ENCODE results near the gene USF3.

The USF3 gene

DNA sequence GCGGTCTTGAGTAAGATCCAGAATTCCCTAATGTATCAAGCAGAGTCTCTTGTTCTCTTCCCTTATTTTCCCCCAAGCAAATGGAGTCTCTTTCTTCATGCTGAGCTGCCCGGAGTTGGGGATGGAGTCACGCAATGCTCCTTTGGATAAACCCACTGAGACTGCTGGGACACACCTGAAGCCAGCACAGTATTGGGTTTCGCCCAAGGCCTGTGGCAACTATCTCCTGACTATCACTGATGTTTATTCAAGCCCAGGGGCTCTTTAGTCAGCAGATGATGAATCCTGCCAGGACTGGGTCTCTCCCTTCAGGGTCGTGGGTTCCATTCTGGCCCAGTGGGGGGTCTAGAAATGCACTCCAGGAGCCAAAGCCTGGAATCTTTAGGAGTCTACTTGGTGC is 11.3 kb downstream of the USF3 start:
- DNase-seq (ENCODE audit: insufficient read length, low spot score) (no peak), FAIRE-seq (no peak)
- TF ChIP-seq, protein P1, sequence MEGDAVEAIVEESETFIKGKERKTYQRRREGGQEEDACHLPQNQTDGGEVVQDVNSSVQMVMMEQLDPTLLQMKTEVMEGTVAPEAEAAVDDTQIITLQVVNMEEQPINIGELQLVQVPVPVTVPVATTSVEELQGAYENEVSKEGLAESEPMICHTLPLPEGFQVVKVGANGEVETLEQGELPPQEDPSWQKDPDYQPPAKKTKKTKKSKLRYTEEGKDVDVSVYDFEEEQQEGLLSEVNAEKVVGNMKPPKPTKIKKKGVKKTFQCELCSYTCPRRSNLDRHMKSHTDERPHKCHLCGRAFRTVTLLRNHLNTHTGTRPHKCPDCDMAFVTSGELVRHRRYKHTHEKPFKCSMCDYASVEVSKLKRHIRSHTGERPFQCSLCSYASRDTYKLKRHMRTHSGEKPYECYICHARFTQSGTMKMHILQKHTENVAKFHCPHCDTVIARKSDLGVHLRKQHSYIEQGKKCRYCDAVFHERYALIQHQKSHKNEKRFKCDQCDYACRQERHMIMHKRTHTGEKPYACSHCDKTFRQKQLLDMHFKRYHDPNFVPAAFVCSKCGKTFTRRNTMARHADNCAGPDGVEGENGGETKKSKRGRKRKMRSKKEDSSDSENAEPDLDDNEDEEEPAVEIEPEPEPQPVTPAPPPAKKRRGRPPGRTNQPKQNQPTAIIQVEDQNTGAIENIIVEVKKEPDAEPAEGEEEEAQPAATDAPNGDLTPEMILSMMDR (IDR thresholded peaks at IDR 0.05; ENCODE audit: insufficient read depth, missing control alignments), result no peak

DNA sequence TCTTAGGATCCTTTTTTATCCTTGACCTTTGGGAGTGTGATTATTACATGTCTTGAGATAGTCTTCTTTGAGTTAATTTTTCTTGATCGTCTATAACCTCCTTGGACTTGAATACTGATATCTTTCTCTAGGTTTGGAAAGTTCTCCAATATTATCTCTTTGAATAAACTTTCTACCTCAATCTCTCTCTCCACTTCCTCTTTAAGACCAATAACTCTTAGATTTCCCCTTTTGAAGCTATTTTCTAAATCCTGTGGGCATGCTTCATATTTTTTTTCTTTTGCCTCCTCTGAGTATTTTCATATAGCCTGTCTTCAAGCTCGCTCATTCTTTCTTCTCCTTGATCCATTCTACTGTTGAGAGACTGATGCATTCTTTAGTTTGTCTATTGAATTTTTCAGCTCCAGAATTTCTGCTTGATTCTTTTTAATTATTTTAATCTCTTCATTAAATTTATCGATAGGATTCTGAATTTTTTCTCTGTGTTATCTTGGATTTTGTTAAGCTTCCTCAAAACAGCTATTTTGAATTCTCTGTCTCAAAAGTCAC is 12.1 kb downstream of the USF3 start:
- DNase-seq (ENCODE audit: insufficient read length, low spot score), result no peak
- TF ChIP-seq, protein P1 (IDR thresholded peaks at IDR 0.05; ENCODE audit: insufficient read depth, missing control alignments), result no peak
- no peak for FAIRE-seq

DNA sequence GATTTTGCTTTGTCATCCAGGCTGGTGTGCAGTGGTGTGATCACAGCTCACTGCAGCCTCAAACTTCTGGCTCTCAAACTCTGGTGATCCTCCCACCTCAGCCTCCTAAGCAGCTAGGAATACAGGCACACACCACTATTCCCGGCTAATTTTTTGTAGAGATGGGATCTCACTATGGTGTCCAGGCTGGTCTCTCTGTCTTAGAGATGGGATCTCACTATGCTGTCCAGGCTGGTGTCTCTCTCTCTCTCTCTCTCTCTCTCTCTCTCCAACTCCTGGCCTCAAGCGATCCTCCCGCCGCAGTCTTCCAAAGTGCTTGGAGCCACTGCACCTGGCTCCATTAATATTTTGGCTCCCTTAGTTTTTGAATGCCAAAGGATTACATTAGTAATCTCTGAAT is 17.7 kb downstream of the USF3 start:
- FAIRE-seq, result no peak
- TF ChIP-seq, protein P1 (IDR thresholded peaks at IDR 0.05; ENCODE audit: insufficient read depth, missing control alignments), result no peak
- no peak for DNase-seq (ENCODE audit: insufficient read length, low spot score)

DNA sequence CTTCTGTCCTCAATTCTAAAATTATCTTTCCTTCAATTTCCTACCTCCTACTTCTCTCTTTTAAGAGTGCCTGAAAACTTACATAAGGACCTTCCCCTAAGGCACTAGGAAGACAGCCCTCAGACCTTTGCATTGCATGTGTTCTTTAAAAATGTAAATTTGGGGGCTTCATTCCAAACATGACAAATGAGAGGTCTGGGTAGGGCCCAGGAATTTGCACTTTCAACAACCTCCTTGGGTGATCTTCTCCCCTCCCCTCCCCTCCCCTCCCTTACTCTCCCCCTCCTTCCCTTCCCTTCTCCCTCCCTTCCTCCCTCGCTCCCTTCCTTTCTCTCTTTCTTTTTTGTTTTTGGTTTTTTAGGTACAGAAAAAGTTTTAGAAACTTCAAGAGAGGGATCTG is 18.7 kb downstream of the USF3 start:
- FAIRE-seq (no peak), DNase-seq (ENCODE audit: insufficient read length, low spot score) (no peak)
- TF ChIP-seq, protein P1 (IDR thresholded peaks at IDR 0.05; ENCODE audit: insufficient read depth, missing control alignments), result no peak

DNA sequence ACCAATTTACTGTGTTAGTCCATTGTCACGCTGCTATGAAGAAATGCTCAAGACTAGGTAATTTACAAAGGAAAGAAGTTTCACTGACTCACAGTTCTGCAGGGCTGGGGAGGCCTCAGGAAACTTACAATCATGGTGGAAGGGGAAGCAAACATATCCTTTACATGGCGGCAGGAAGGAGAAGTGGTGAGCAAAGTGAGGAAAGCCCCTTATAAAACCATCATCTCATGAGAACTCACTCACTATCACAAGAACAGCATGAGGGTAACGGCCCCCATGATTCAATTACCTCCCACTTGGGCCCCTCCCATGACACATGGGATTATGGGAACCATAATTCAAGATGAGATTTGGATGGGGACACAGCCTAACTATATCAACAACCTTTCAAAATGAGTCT is 20.2 kb downstream of the USF3 start:
- DNase-seq (ENCODE audit: insufficient read length, low spot score), result no peak

DNA sequence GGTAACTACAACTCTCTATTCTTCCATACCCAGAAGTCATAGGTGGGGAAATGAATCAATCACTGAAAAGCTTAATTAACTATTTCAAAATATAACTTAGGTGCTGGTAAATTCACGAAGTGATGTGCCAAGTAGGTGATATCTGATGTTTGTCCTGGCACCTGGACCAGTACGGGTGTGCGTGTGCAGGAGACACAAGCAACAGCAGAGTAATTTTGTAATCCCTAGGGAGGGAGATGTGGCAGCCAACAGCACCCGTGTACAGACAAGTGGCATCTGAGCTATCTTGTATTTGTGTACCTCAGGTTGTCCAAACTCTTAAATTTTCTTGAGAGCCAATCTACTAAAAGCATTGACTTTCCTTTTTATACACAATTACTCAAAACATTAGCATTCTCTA is 22.8 kb downstream of the USF3 start:
- no peak for FAIRE-seq
- no peak for DNase-seq (ENCODE audit: insufficient read length, low spot score)
- TF ChIP-seq, protein P1 (IDR thresholded peaks at IDR 0.05; ENCODE audit: insufficient read depth, missing control alignments), result no peak

More for the DNA sequence above, 20.2 kb downstream of the USF3 start:
- TF ChIP-seq, protein P1 (IDR thresholded peaks at IDR 0.05; ENCODE audit: insufficient read depth, missing control alignments), result no peak
- no peak for FAIRE-seq

DNA sequence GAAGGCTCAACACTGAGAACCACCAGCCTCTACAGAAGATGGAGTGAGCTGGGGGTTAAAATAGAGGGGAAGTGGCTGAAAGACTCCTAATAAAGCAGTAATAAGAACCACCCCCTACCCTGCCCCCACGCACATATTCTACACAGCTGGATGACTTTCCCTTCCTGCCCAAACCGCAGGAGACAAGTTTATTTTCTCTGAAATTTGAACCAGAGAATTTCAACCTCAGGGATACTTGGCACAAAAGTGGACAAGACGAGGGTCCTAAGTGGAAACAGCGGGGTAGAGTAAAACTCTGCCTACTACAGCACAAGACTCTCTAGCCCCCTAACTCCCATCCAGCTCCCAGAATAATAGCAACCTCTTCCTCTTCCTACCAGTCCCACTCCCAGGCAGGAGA is 28.4 kb downstream of the USF3 start:
- FAIRE-seq, result no peak
- no peak for DNase-seq (ENCODE audit: insufficient read length, low spot score)
- TF ChIP-seq, protein P1 (IDR thresholded peaks at IDR 0.05; ENCODE audit: insufficient read depth, missing control alignments), result no peak
